Mesendoderm (in vitro differentiated cells): ENCODE data around the gene CAMTA2.

Experiments
- DNase-seq: peaks from one replicate; pipeline ENCODE4 v3.0.0; 2013
- H2AK5ac ChIP-seq: 2 replicates; pipeline ENCODE4 v1.6.1; 2013; ENCODE audit warnings: low read length, inconsistent platforms
- H2BK120ac ChIP-seq: 2 replicates; pipeline ENCODE4 v1.6.1; 2013; ENCODE audit warnings: low read depth, mild to moderate bottlenecking, low read length, moderate library complexity, mixed read lengths
- H2BK15ac ChIP-seq: replicated peaks from 2 replicates; pipeline ENCODE4 v1.6.1; 2013; ENCODE audit warnings: low read depth, mild to moderate bottlenecking, moderate library complexity
- H2BK5ac ChIP-seq: 2 replicates; pipeline ENCODE4 v1.6.1; 2013; ENCODE audit warnings: low read length, inconsistent platforms
- H3K18ac ChIP-seq: 2 replicates; pipeline ENCODE4 v1.6.1; 2013; ENCODE audit warnings: mild to moderate bottlenecking, low read length, mixed read lengths
- H3K23ac ChIP-seq: one replicate; pipeline ENCODE4 v1.6.1; 2013; ENCODE audit warnings: low read length
- H3K27ac ChIP-seq: 2 replicates; pipeline ENCODE4 v1.5.1; 2013; ENCODE audit warnings: low read depth, mild to moderate bottlenecking, inconsistent platforms, low read length, moderate library complexity
- H3K27me3 ChIP-seq: 2 replicates; pipeline ENCODE4 v1.6.1; 2013; ENCODE audit warnings: low read length, control low read depth, mild to moderate bottlenecking, inconsistent platforms; ENCODE audit not compliant: insufficient read depth, poor library complexity
- H3K36me3 ChIP-seq: 2 replicates; pipeline ENCODE4 v1.6.1; 2013; ENCODE audit warnings: low read length, inconsistent platforms; ENCODE audit not compliant: control insufficient read depth, insufficient read depth
- H3K4ac ChIP-seq: one replicate; pipeline ENCODE4 v1.6.1; 2013; ENCODE audit warnings: low read depth, mild to moderate bottlenecking, low read length, moderate library complexity
- H3K4me1 ChIP-seq: 2 replicates; pipeline ENCODE4 v1.6.1; 2013; ENCODE audit warnings: low read depth, low read length, inconsistent platforms; ENCODE audit not compliant: control insufficient read depth
- H3K4me2 ChIP-seq: 2 replicates; pipeline ENCODE4 v1.6.1; 2013; ENCODE audit warnings: low read length
- H3K4me3 ChIP-seq: 2 replicates; pipeline ENCODE4 v1.5.1; 2013; ENCODE audit warnings: mild to moderate bottlenecking, low read length
- H3K56ac ChIP-seq: one replicate; pipeline ENCODE4 v1.6.1; 2013; ENCODE audit warnings: low read length
- H3K79me1 ChIP-seq: 2 replicates; pipeline ENCODE4 v1.6.1; 2013; ENCODE audit warnings: low read length, inconsistent platforms
- H3K79me2 ChIP-seq: 2 replicates; pipeline ENCODE4 v1.6.1; 2013; ENCODE audit warnings: mild to moderate bottlenecking, low read length; ENCODE audit not compliant: control insufficient read depth, insufficient read depth
- H3K9ac ChIP-seq: 2 replicates; pipeline ENCODE4 v1.6.1; 2013; ENCODE audit warnings: low read length, inconsistent platforms
- H4K5ac ChIP-seq: one replicate; pipeline ENCODE4 v1.6.1; 2013; ENCODE audit warnings: low read length
- H4K8ac ChIP-seq: one replicate; pipeline ENCODE4 v1.6.1; 2013; ENCODE audit warnings: low read depth, mild to moderate bottlenecking, control low read depth, low read length, moderate library complexity
- WGBS: extraction: QIAGEN DNeasy Blood & Tissue Kit; methylation state at CpG from one replicate; pipeline ENCODE4 v1.1.7; 2013; ENCODE audit warnings: low lambda C conversion rate, missing lambda C conversion rate; ENCODE audit not compliant: insufficient coverage; ENCODE audit errors: extremely low coverage; 5-methylcytosine and 5-hydroxymethylcytosine counted together

CAMTA2 gene

DNA sequence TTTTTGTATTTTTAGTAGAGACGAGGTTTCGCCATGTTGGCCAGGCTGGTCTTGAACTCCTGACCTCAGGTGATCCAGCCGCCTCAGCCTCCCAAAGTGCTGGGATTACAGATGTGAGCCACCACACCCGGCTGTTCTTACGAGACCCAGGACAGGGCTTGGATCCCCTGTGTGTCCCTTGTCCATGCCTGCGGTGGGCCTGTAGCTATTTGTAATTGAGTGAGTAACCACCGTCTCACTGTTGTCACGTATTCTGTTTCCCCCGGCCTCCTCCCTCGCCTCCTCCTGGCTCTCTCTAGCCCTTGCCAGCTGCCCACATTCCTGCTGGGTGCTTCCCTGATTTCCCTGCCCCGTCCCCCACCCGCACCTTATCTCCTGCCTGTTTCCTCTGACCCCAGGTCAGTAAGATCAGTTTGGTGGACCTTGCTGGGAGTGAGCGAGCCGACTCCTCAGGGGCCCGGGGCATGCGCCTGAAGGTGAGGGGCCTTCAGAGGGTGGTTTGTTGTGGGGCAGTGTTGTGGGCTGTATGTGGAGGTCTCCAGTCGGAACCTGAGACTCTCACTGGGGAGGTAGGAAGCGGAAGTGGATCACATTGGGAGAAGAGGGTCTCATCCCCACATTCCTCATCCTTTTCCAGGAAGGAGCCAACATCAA is 15.9 kb upstream of the CAMTA2 start:
- H3K4me3 ChIP-seq = no peak overlapping the region
- H3K27ac ChIP-seq = no peak overlapping the region
- H2BK15ac ChIP-seq = no peak overlapping the region
- peaks cover 17% of the 10 kb centered on the region for H3K79me1 ChIP-seq
- H2BK120ac ChIP-seq = no peak overlapping the region
- no peak for DNase-seq
- H2AK5ac ChIP-seq = no peak overlapping the region
- H3K4me2 ChIP-seq = no peak overlapping the region
- no peak overlapping the region for H3K23ac ChIP-seq
- no peaks in the 10 kb centered on the region for H3K27me3 ChIP-seq
- no CpG with 5 or more reads among the region's 18 CpGs for WGBS
- no peak overlapping the region for H4K5ac ChIP-seq
- H3K4me1 ChIP-seq = peaks cover 2% of the 10 kb centered on the region
- H3K79me2 ChIP-seq = peaks cover 19% of the 10 kb centered on the region
- no peak overlapping the region for H2BK5ac ChIP-seq
- no peak overlapping the region for H3K18ac ChIP-seq
- H3K4ac ChIP-seq = no peak overlapping the region
- no peak overlapping the region for H3K9ac ChIP-seq
- H4K8ac ChIP-seq = no peak overlapping the region
- H3K36me3 ChIP-seq = peaks cover 38% of the 10 kb centered on the region
- H3K56ac ChIP-seq = no peak overlapping the region

DNA sequence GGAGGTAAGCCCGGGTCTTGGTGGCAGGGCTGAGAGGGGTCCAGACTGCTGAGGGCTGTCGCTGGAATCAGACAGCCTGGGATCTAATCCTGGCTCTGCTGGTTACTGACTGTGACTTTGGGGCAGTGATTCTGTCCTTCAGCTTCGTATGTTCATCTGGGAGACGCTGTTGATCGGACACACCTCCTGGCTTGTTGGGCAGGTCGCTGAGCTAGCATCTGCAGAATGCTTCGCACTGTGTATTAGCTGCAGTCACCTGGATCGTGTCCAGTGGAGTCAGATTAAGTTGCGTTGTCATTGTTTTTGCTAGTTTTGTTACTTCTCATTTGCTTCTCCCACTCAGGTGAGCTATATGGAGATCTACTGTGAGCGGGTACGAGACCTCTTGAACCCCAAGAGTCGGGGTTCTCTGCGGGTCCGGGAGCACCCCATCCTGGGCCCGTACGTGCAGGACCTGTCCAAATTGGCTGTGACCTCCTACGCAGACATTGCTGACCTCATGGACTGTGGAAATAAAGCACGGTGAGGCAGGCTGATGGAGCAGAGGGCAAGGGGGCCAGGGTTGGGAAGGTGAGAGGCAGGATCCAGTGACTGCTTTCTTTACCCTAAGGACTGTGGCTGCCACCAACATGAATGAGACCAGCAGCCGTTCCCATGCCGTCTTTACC is 14.8 kb upstream of the CAMTA2 start:
- Histone ChIP-seq H2BK120ac (no peak overlapping the region), H3K18ac (no peak overlapping the region), H3K4me2 (no peak overlapping the region), H3K4ac (no peak overlapping the region), H3K4me1 (peaks cover 2% of the 10 kb centered on the region), H3K23ac (no peak overlapping the region), H4K8ac (no peak overlapping the region), H2BK5ac (no peak overlapping the region), H3K36me3 (peaks cover 31% of the 10 kb centered on the region), H3K79me1 (peaks cover 17% of the 10 kb centered on the region), H2BK15ac (no peak overlapping the region), H3K4me3 (no peak overlapping the region), H3K9ac (no peak overlapping the region), H2AK5ac (no peak overlapping the region), H3K79me2 (peaks cover 21% of the 10 kb centered on the region), H3K27ac (no peak overlapping the region), H3K27me3 (no peaks in the 10 kb centered on the region), H3K56ac (no peak overlapping the region), H4K5ac (no peak overlapping the region)
- no peak for DNase-seq
- no CpG with 5 or more reads among the region's 20 CpGs for WGBS

DNA sequence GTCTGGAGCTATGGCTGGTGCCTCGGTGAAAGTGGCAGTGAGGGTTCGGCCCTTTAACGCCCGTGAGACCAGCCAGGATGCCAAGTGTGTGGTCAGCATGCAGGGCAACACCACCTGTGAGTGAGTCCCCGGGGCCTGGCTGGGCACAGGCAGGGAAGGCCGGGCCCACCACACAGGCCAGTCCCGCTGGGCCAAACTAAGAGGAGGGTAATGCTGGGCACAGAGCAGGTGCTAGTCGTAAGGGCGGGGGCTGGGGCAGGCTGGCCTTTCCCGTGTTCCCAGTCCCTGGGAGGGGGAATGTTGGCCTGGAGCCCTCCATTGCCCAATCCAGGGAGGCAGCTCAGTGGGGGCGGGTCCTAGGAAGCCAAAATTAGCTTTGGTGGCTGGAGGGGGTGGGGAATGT is 12.8 kb upstream of the CAMTA2 start:
- peaks cover 21% of the 10 kb centered on the region for H3K79me2 ChIP-seq
- no peak overlapping the region for H2BK5ac ChIP-seq
- H4K8ac ChIP-seq = no peak overlapping the region
- H3K27me3 ChIP-seq = no peaks in the 10 kb centered on the region
- H3K27ac ChIP-seq = no peak overlapping the region
- no peak overlapping the region for H3K18ac ChIP-seq
- no peak overlapping the region for H2BK120ac ChIP-seq
- no peak overlapping the region for H4K5ac ChIP-seq
- H3K79me1 ChIP-seq = peaks cover 17% of the 10 kb centered on the region
- no peak overlapping the region for H2AK5ac ChIP-seq
- no peak overlapping the region for H2BK15ac ChIP-seq
- H3K56ac ChIP-seq = peak overlapping the region; percentile 49
- no peak overlapping the region for H3K4me2 ChIP-seq
- H3K4me3 ChIP-seq = no peak overlapping the region
- peak; percentile 18 for DNase-seq
- no CpG with 5 or more reads among the region's 11 CpGs for WGBS
- no peak overlapping the region for H3K9ac ChIP-seq
- peaks cover 23% of the 10 kb centered on the region for H3K36me3 ChIP-seq
- H3K23ac ChIP-seq = no peak overlapping the region
- peaks cover 4% of the 10 kb centered on the region for H3K4me1 ChIP-seq
- no peak overlapping the region for H3K4ac ChIP-seq

DNA sequence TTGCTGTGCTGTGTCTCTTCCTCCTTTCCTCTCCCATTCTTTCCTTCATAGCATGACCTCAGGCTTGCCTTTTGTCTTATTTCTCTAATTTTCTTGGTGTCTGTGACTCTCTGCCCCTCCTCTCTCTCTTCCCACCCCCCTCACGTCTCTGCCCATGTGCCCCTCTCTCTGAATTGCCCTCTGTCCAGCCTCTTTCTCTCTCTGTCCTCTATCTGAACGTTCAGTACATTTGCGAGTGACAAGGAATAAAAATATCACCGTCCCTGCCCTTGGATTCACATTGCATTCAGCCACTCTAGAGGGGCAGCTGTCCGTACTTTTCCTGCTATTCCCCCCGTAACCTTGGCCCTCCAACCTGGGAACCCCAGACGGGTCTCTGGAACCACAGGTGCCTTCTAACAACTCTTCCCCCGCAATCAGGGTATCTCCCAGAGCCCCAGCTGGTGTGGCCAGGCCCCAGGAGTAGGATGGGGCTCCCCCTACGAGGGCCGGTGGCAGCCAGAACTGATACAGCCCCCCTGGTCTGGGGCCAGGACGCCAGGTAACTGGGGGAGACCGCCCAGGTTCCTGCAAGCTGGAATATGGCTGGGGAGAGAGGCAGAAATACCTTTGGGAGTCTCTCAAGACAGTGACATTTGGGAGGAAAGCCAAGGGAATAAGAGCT is 12.1 kb upstream of the CAMTA2 start:
- no peak for DNase-seq
- no CpG with 5 or more reads among the region's 12 CpGs for WGBS
- H4K5ac ChIP-seq = no peak overlapping the region

DNA sequence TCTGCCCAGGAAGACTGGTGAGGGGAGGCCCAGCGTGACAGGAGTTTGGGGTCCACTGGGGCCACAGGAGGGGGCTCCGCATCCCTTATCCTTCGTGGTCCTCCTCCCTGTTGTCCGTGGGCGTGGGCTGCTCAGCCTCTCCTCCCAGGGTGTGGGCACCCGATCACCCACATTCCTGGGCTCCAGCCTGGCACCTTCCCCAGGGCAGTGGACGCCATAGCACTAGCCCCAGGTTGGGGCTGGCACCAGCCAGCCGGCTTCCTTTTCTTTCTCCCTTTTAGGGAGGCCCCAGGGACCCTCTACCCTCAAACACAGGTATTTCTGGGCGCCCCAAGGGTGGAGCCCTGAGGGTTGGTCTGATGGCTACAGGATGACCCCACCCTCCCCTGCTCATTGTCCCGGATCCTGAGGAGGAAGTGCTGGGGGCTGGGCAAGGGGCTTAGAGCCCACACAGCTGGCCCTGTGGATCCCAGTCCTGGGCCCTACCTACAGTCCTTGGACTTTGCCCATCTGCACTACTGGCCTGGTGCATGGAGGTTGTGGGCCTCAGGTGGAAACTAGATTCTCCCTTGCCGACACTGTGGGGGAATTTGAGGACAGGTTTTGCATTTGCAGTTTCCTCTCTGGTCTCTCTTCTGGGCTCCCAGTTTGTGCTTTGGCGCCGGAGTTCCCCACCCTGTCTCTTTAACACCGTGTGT is 11.4 kb upstream of the CAMTA2 start:
- Histone ChIP-seq H2AK5ac (peak overlapping the region; percentile 7), H3K18ac (no peak overlapping the region), H3K79me1 (peaks cover 17% of the 10 kb centered on the region), H3K23ac (peak overlapping the region; percentile 100), H4K5ac (no peak overlapping the region), H3K56ac (peak overlapping the region; percentile 99), H3K36me3 (peaks cover 16% of the 10 kb centered on the region), H3K27me3 (no peaks in the 10 kb centered on the region), H4K8ac (no peak overlapping the region), H2BK15ac (no peak overlapping the region), H3K9ac (peak overlapping the region; percentile 97), H3K79me2 (peaks cover 21% of the 10 kb centered on the region), H3K4me2 (peak overlapping the region; percentile 100), H3K4me3 (peak overlapping the region; percentile 91), H2BK120ac (no peak overlapping the region), H3K4me1 (peaks cover 4% of the 10 kb centered on the region), H3K4ac (no peak overlapping the region), H3K27ac (no peak overlapping the region), H2BK5ac (no peak overlapping the region)
- DNase-seq = peak; percentile 16
- whole genome bisulfite sequencing = no CpG with 5 or more reads among the region's 14 CpGs

More for the DNA sequence above, 12.1 kb upstream of the CAMTA2 start:
- peak overlapping the region; percentile 100 for H3K4me2 ChIP-seq
- H3K4ac ChIP-seq = no peak overlapping the region
- H3K36me3 ChIP-seq = peaks cover 21% of the 10 kb centered on the region
- H3K79me2 ChIP-seq = peaks cover 21% of the 10 kb centered on the region
- H2BK15ac ChIP-seq = no peak overlapping the region
- peak overlapping the region; percentile 37 for H3K4me3 ChIP-seq
- peak overlapping the region; percentile 7 for H2AK5ac ChIP-seq
- H3K4me1 ChIP-seq = peaks cover 4% of the 10 kb centered on the region
- H3K79me1 ChIP-seq = peaks cover 17% of the 10 kb centered on the region
- peak overlapping the region; percentile 97 for H3K9ac ChIP-seq
- no peaks in the 10 kb centered on the region for H3K27me3 ChIP-seq
- H2BK120ac ChIP-seq = no peak overlapping the region
- H3K23ac ChIP-seq = peak overlapping the region; percentile 57
- peak overlapping the region; percentile 99 for H3K56ac ChIP-seq
- H3K18ac ChIP-seq = no peak overlapping the region
- H4K8ac ChIP-seq = no peak overlapping the region
- no peak overlapping the region for H3K27ac ChIP-seq
- H2BK5ac ChIP-seq = no peak overlapping the region
